Stimulated activated CD4-positive, alpha-beta T cell treated with anti-CD3 and anti-CD28 coated beads, TNF-alpha, amount 100 ng/mL, for 4 hours (primary cell): ENCODE data around the gene KIF26B.
A peak's percentile ranks its signal among the peaks of the same experiment; 100 is the strongest.

Experiments used
- DNase-seq, 3 experiments: peaks; one replicate each; pipeline ENCODE4 v3.0.0-alpha.2; 2020; ENCODE audit warnings: low read depth in 3 of 3

Gene KIF26B

DNA sequence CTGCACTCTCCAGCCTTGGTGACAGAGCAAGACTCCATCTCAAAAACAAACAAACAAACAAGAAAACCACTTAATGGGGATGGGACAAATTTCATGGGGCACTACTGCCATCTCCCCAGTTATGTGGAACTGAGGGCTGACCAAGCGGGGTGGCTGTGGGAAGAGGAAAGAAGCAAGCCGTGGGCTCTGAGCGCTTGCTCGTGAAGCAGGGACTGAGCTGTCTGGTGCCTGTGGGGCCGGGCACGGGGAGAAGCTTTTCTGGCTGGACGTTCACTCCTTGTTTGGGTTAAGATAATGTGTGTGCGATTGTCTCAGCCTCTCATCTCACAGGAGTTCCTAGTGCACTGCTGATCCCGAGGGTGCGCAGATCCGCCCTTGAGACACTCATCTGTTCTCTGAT lies 22.0 kb upstream of the KIF26B start:
- no peak for DNase-seq

DNA sequence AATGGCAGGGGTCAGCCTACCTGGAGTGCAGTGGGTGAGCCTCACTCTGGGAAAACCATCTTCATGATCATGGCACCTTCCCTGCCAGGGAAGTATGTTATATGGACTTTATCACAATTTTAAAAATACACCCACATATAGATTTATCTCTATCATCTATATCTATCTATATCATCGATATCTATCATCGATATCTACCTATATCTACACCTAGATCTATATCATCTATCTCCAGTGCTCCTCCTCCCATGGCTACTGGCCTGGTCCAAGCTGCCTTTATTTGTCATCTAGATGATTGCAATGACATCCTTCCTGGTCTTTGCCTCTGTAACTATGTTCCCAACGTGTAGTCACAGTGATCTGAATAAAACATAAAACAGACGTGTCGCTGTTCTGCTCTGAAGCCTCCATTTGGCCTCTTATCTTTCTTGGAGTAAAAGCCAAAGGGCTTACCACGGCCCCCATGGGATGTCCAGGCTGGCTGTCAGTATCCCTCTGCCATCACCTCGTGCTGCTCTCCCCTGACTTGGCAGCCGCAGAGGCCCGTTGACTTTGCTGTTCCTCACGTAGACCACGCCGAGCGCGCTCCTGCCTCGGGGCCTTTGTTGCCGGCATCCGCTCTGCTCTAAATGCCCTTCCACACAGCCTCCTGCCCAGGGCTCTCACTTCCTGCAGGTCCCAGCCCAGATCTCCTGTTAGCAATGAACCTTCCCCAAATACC lies 20.6 kb upstream of the KIF26B start:
- DNase-seq, result no peak

DNA sequence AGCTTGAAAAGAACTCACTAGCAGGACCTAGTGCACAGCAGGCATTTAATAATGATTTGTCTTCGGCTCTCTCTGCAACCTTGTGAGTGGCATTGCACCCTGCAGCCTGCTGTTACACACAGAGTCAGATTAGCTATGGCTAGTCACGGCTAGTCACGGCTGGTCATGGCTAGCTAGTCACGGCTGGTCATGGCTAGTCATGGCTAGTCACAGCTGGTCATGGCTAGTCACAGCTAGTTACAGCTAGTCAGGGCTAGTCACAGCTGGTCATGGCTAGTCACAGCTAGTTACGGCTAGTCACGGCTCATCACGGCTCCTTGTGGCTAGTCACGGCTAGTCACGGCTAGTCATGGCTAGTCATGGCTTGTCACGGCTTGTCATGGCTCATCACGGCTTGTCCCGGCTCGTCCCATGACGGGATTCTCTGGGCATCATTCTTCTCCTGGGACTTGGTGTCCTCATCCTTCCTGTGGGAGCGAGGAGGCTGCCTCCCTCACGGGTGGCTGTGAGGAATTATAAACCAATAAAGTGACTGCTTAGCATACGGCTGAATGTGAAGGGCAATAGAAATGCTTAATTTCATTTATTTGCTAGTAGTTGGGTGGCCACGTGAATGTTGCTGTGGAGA lies 12.5 kb upstream of the KIF26B start:
- DNase-seq, result no peak

DNA sequence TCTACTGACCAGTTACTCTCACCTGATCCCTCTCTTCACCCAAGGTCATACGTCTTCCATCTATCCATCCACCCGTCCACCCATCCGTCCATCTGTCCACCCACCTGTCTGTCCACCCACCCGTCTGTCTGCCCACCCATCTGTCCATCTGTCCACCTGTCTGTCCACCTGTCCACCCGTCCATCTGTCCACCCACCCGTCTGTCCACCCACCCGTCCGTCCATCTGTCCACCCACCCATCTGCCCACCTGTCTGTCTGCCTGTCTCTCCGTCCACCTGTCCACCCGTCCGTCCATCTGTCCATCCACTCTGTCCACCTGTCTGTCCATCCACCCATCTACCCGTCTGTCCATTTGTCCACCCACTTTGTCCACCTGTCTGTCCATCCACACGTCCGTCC lies 11.8 kb upstream of the KIF26B start:
- no peak for DNase-seq

DNA sequence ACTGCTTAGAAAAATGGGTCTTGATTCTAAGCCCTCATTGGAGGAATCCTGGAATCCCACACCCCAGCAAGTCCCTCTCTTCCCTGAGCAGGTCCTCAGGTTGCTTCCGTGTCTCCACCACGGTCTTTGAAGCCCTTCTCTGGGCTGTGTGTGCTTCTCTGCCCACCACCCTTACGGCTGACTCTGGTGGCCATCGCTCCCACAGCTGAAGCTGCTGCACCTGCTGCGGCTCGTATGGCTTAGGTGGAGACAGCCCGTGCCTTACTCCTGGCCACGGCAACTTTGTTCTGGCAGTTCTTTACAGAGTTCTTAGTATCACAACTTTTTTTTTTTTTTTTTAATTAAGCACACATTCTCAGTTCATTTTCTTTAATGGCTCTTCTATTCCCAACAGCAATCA lies 10.9 kb upstream of the KIF26B start:
- no peak for DNase-seq

- DNase-seq, result no peak
Observed at GRCh38 chr1:245148069-245148468, 6.7 kb upstream of the KIF26B start.

DNA sequence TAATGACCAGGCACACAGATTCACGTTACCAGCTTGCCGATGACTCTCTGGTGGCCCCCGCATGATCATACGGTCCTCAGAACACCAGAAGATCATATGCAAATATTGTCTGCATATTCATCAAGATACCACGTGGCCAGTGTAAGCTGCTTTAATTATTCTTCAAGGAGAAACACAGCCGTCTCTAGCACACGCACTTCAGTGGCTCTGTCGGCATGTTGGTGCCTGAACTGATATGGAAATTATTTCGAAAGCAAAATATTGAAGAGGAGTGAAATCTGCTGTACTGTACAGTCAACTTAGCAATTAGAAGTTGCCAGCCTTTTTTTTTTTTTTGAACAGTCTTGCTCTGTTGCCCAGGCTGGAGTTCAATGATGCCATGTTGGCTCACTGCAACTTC lies 5.9 kb upstream of the KIF26B start:
- DNase-seq, result no peak

- peak; percentile 21 to 46 (median 30) for DNase-seq
Observed at GRCh38 chr1:245153081-245153551, 1.7 kb upstream of the KIF26B start.

GRCh38 chr1:245153552-245154428 lies 995 bp upstream of the KIF26B start:
- peak in 1 of 3 experiments; percentile 3 for DNase-seq

DNA sequence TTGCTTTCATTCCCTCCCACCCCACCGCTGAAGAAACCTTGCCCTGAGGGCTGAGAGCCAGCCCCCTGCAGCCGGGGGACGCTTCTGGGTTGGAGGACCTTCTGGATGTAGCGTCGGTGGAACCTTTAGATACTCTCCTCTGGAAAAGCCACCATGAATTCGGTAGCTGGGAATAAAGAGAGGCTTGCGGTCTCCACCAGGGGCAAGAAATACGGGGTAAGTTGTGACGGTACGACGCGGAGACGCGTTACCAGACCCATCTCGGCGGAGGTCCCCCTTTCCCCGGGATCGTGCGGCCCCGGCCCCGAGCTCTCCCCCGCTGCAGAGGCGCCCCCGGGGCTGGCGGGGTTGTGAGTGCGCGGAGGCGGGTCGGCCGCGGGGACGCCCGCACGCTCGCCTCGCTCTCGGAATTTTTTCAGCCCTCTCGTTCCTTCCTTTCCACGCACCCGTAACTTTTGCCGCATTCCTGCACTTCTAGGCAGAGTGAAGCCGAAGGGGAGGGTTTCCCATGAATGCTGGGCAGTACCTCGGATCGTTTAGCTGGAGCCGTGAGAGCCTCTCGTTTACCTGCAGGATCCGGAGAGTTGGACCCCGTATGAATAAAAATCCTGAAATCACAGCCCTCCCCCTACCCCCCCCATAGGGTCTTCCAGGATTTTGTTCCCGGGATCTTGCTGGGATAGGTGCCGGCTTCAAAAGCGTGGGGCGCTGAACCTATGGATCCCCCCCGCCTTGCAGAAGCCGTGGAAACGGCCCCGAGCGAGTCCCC lies 671 bp downstream of the KIF26B start:
- DNase-seq, result no peak

DNA sequence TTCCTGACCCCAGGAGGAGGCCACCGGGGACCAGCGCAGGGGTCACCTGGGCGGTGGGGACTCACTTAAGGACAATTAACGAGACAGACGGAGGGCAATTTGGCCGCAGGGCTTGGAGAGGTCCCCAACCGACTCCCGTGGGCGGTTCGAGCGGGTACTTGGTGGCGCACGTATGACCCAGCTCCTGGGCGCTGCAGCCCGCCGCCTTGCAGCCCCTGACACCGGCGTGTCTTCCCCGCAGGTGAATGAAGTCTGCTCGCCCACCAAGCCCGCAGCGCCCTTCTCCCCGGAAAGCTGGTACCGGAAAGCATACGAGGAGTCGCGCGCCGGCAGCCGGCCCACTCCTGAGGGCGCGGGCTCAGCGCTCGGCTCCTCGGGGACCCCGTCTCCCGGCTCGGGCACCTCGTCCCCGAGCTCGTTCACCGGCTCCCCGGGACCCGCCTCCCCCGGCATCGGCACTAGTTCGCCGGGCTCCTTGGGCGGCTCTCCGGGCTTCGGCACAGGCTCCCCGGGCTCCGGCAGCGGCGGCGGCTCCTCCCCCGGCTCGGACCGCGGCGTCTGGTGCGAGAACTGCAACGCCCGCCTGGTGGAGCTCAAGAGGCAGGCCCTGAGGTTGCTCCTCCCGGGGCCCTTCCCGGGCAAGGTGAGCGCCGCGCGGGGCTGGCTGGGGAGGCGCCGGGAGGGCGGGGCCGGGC lies 1.4 kb downstream of the KIF26B start:
- peak; percentile 36 to 60 (median 59) for DNase-seq

DNA sequence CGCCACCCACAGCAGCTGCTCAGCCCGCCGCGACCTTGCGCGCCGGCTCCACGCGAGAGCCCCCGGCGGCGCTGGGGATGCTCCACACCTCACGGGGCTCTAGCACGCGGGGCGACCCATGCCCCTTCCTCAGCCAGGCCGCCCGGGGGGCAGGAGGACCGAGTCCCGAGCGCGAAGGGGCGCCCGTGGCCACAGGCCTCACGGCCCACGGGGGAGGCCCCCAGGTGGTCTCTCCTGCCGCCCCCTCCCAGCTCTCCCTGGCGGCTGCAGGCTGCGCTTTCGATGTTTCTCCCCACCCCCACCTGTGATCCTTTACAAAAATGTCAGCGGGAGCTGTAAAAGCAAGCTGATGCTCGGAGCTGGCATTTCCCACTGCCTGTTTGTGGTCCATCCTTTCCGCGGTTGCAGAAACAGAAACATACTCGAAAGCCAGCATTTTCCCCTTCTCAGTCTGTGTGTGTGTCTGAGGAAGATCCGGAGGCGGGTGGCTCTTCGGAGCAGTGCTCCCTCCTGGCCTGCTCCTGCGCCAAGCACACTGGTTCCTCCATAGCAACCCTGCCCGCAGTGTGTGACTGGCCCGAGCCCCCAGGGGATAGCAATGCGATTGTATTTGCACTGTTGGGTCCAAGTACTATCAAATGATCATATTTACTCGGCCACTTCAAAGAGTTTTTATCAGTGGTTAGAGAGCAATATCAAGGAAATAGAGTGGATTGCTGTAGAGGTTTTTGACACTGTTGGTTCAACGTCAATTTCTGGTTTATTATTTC lies 2.1 kb downstream of the KIF26B start:
- DNase-seq, result no peak

GRCh38 chr1:245158913-245159312 lies 4.1 kb downstream of the KIF26B start:
- no peak for DNase-seq

GRCh38 chr1:245160288-245160687 lies 5.5 kb downstream of the KIF26B start:
- no peak for DNase-seq

- no peak for DNase-seq
Observed at GRCh38 chr1:245160741-245161400, 6.1 kb downstream of the KIF26B start.

DNA sequence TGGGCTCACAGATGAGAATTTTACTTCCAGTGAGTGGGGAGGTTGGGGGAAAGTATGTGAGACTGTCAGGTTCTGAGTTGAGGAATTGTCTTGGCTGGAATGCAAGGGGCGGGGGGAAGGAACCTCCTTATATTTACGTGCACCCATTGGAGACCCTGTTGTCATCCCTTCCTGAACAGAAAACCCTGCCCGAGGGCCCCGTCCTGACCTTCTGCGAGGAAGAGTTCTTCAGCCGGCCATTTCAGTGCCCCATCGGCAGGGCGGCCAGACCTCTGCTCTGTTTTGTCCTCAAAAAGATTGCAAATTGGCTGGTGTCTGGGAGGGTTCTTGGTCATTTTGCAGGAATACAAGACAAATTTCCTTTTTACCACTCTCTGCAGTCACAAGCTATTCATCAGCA lies 7.1 kb downstream of the KIF26B start:
- no peak for DNase-seq

- no peak for DNase-seq
Observed at GRCh38 chr1:245166471-245166885, 11.7 kb downstream of the KIF26B start.

- DNase-seq, result no peak
Observed at GRCh38 chr1:245168086-245168485, 13.3 kb downstream of the KIF26B start.

DNA sequence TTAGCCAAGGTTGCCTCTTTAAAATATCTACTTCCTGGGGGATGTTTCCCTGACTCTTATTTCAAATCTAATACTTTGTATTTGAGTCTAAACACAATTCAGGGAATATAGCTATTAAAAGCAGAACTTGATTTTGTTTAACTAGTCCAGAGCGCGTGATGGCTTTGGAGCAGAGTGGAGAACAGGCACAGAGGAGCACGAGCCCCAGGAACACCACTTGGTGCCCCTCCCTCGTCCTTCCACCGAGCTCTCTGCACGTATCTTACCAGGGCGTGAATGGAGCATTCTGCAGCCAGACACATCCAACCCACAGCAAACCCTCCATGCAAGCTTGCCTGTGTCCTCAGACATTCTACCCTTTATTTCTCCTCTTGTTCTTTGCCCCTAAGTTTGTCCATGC lies 14.1 kb downstream of the KIF26B start:
- no peak for DNase-seq

DNA sequence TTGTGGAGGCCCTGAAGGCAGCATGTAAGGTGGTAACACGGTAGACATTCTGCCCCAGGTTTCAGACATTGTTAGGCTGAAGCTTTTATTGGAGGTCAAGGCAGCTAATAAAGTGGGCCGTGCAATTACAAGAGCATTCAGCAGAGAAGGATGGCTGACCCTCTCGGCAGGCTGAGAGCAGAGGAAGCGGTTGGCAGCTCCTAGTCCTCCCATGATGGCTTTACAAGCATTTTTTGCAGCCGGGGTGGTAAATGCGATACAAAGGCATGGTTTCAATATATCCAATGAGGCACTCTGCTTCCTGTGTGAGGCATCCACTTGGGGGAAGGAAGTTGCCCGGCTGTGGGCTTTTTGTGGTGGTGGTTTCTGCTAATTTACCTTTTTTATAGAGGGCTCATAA lies 14.6 kb downstream of the KIF26B start:
- DNase-seq, result no peak
